ENCODE data around the gene SIRT7.
A peak's percentile ranks its signal among the peaks of the same experiment; 100 is the strongest.

The SIRT7 gene

DNA sequence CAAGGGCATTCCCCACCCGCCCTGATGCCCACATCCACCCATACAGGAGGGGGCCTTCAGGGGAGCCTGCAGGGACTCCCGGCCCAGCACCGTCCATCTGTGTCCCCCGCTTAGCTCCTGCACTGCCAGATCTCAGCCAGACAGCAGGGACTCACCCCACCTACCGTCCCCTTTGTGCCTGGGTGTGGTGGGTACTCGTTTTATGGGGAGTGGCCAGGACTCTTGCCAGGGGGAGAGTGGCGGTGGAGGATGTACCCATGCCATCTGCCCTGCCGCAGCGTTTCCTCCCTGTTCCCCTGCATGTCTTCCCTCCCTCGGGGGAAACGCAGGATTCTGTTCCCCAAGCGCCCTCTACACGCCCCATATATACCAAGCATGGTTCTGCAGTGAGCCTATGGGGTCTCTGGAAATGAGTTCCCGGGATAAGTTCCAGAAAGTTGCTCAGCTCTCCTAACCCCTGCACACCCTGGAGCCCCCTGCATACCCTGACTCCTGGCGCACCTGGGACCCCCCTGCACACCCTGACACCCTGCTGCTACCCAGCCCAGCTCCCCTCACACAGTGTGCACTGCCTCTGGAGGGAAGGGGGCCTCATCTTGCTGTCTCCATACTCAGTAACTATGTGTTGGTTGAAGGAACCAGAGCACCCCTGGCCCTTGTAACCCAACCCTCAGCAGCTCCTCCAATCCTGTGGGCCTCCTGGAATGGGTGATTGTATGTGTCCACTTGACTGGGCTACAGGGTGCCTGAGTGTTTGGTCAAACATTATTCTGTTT, 13.8 kb upstream of the SIRT7 start:
- DNase-seq, result no peak

DNA sequence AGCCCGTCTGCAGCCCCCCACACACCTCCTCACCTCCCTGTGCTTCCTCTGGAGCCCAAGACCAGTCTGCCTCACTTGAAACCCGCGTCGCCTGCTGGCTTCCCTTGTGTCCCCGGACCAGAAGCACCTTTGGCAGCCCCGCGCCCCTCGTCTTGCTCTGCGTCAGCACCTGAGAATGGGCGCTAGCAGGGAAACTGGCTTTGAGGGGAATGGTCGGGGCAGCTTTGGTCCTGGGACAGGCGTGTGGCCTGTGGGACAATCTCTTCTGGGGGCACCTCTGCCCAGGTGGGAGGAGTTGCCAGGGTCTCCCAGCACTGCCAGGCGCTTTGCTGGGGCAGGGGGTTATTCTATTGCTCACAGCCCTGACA, 13.2 kb upstream of the SIRT7 start:
- DNase-seq, result no peak

DNA sequence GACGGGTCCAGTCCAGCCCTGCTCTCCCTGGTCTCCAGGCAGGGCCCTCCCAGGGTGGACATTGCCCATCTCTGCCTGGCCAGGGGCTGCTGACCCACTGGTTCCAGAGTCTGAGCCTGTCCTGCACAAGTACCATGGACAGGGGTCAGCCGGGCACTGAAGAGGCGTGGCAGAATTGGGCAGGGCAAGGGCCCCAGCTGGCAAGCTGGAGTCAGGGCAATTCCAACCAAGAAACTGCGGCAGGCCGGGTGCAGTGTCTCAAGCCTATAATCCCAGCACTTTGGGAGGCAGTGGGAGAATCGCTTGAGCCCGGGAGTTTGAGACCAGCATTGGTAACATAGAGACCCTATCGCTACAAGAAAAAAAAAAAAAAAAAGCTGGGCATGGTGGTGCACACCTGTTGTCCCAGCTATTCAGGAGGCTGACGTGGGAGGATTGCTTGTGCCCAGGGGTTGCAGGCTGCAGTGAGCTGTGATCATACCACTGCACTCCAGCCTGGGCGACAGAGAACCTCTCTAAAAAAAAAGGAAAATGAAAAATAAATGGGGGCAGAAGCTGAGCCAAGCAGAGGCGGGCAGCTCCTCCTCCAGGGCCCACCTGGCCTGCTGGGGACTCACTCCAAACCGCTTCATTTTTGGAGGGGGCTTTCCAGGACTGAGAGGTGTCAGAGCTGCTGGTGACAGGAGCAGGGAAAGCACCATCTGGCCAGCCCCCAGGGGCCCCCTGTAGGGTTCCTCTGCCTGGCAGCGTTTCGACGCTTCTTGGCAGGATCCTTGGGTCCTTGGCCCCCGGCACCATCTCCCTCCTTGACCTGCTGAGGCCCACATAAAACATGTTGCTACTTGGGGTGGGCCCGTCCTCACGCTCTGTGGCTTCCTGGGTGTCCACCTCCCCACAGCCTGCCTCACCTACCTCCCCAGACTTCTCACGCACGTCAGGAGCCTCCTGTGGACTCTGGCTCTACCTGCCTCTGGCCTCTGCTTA, 12.5 kb upstream of the SIRT7 start:
- DNase-seq, result no peak

DNA sequence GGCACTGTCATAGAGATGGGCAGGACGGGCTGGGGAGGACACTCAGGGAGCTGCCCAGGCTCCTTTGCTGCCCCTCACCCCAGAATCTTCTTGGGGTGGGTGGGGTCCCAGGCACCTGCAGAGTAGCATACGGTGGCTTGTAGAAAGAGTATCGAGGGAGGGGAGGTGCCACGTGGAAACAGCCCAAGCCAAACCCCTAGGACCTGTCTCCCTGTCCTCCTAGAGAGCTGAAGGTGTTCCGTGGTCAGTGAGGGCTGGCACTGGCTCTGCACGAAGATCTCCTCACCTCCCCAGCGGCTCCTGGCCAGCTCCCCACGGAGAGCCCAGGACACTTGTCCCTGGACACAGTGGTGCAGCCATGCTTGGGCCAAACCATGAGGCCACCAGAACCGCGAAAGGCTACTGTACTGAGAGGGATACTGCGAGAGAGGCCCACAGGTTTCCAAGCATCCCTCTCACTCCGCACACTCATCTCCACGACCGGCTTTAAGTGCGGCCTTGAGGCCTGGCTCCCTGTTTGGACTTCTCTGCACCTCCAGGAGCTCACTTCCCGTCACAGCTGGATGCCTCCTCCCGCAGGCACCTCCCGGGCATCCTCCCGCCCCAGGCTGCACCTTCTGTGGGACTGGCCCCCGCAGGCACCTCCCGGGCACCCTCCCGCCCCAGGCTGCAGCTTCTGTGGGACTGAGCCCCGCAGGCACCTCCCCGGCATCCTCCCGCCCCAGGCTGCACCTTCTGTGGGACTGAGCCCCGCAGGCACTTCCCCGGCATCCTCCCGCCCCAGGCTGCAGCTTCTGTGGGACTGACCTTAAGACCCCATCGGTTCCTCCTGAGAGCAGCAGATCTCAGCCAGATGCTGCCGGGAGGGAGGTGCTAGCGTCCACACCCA, 11.5 kb upstream of the SIRT7 start:
- DNase-seq, result no peak

DNA sequence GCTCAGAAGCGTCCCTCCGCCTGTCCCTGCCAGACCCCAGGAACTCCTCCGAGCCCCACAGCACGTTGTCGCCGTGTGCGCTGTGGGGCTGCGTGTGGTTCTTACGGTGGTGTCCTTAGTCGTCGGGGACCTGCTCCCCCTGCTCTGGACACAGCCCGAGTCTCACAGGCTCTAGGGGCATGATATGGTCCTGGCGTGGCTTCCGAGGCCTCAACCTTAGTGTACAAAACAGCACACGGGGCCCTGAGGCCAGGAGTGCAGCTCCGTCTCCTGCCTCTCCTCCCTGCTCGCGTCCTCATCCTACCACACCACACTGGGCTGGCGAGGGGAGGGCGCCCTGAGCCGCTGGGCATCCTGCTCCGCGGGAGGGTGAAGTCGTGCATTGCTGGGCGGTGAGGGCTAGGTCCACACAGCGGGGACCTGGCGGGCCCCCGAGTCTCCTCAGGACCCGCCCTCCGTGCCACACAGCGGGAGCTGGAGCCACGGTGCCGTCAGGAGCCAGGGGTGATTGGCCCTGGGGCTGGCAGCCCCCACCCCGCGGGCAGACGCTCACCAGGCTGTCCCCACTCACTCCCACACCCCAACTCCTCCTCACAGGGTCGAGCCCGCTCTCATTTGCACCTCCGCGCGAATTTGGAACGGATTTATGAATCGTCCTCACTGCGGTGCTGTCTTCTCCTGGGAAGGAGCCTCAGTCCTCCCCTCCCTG, 10.7 kb upstream of the SIRT7 start:
- DNase-seq, result no peak

DNA sequence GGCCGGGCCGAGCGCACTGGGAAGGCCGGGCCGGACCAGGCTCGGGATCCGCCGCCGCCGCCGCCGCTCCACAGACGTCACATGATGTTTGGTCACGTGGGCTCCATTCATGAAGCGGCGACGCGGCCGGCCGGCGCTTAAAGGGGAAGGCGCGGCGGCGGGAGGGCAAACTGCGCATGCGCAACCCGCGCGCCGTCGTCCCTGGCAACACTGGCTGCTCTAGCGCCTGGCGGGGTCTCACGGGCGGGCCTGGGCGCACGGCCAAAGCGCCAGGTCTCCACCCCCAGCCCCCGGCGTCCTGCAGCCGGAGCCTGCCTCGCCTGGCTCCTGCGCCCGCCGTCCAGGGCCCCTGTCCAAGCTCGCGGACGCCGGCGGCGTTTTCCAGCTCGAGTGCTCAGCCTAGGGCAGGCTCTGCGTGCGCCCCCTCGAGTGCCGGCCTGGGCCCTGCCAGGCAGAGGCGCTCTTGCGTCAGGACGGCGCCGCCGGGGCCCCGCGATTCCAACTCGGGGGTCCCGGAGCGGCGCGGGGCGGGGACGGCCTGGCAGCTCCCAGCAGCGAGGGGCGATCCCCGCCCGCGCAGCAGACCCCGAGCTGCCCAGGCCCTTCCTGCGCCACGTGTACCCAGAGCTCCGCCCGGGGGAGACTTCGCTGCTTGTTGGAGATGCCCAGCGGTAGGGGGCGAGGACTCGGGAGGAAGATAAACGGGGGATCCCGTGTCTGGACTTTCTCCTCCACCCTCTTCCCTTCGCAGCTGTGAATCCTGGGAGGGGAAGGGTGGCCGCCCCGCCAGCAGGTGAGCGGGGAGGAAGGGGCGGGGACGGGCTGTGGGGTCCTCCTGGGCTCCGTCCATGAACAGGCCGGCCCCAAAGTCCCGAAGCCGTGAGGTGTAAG, 9.9 kb upstream of the SIRT7 start, which contains the start of gene MAFG:
MAFG (minus strand) TSS at position 83 of the 891 bp plus-strand sequence. CDS start 4,550 bp downstream, outside the sequence.
- peak; percentile 90 for DNase-seq

DNA sequence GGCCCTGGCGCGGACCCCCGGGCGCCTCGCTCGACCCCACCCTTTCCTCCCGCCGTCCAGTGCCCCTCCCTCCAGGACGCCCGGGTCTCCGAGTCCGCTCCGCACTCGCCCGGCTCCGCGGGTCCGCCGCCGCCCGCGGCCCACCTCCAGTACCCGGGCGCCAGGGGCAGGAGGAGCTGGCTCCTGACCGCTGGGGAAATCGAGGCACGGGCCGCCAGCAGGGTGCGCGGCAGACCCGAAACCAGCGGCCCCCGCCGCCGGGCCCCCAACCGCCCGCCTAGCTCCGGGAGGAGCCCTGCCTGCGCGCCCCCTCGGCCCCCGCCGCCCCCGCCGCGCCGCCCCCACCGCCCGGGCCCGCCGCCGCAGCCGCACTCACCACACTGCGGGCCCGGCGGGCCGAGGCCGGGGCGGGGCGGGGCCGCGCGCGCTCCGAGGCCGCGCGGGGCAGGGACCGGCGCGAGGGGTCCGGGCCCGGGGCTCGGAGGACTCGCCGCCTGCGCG, 9.2 kb upstream of the SIRT7 start:
- DNase-seq, result no peak

DNA sequence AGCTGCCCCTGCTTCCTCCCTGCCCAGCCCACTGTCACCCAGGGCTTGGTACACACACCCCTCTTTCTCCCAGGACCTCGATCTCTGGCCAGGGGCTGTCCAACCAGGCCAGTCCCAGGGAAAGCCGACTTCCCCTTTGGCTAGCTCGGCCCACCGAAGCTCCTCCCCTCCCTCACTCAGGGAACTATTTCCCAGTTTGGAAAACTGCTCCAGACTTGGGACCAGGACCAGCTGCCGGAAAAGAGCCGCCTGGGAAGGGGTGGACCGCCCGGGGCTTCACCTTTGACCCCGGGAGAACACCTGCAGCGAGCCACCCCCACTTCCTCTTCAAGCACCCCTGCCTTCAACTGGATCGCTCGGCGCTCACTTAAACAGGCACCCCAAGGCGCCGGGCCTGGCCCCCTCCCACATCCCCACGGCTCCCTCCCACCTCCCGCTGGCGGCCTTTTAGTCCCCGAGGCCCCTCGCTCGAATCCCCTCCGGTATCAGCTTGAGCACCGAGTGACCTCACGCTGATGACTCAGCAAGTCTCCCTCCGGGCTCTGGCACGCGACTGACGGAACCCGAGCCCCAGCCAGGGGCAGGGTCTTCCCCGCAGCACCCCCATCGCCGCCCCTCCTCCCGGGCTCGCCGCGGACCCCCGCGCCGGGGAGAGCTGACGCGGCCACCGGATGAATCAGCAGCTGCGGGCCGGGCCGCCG, 8.6 kb upstream of the SIRT7 start:
- DNase-seq, result peak; percentile 54

DNA sequence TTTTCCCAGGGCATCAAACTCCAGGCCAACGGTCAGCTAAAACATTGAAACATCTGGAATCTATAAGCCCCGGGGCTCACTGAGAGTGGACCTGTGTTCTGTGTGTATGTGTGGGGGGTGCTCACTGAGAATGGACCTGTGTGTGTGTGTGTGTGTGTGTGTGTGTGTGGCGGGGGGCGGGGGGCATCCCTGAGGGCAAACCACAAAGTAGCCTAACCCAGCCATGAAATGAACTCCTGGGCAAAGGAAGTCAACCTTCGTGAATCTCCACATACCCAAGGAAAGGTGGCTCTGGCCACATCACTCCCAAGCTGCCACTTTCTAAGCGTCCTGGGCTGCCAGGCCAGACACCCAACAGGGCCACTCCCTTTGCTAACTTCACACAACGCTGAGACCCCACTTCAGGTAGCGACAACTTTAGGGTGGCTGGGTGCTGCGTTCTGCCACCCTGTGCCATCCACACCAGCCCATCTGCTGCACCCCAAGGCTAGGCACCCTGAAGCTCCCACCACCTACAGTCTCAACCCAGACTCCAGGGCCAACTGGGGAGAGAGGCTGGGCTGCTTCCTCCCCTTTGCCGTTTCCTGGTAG, 8.0 kb upstream of the SIRT7 start:
- no peak for DNase-seq

DNA sequence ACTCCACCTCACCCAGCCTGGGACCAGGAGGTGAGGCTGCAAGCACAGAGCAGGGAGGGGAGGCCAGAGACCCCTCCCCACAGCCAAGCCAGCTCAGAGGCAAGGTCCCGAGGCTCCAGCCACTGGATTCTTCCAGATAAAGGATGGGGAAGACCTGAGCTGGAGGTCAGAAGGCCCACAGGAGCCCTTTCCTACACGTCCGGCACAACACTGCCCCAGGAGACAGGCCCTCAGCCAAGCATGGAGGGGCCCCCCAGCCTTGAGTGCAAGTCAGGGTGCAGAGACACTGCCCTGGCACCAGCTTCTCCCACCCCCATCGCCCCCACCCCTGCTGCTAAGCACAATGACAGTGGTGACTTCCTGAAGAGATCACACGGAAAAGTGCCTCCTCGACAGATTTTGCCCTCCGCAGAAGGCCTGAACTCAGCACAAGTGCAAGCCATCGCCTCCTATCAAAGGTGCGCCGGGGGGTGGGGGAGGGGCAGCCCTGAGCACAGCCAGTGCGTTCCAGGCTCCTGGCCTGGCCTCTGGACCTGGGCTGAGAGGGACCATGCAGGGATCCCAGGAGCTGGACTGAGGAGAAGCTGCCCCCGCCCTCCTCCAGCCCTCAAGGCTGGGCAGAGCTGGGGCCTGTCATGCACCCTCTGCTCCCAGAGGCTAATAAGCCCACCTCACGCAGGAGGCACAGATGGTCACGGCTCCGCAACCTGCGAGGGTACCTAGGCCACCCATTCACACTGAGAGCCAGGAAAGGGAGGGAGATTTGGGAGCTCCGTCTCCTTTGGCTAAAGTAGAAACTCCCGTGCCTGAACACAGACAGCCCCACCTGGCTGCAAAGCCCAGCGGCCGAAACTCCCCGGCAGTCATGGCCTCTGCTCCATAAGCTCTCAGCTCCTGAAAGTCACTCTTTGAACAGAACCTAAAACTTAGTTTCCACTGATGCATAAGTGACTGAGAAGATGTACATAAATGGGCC, 6.9 kb upstream of the SIRT7 start:
- DNase-seq, result peak; percentile 28

DNA sequence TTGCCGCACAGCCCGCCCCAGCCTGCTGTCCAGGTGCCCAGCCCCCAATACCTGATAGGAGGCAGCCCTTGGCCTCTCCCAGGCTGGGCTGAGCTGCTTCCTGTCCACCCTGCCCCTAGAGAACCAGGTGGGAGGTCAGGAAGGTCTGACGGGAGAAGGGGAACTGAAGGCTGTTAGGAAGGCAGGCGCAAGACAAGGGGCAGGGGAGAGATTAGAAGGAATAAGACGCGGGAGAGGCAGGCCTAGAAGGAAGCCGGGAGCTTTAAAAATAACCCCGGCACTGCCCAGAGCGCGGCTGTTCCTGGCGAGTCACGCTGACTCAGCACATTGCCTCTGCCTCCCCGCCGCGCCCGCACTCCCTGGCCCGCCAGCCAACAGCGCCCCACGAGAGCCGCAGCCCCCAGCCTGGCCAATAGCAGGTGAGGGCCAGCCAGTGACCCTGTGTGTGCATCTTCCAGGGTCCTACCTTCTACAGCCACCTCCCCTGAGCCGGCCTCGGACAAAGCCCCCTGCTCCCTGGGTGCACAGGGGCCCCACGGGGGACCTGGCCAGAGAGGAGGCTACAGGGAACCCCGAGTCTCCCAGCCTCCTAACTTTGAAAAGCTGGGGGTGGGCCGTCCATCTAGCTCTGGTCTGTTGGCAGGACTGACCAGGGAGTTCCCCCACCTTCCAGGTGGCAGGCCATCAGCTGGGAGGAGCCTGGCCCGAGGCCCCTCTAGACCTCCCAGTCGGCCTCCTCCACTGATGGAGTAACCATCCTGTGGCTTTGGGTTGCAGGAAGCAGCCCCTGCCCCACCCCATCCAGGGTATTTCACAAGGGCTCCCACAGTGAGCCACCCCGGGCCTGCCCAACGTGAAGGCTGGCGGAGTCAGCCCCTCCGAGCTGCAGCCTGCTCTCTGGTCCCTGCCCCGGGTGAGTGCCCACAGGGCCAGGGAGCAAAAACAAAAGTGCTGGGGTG, 5.6 kb upstream of the SIRT7 start:
- DNase-seq, result no peak

DNA sequence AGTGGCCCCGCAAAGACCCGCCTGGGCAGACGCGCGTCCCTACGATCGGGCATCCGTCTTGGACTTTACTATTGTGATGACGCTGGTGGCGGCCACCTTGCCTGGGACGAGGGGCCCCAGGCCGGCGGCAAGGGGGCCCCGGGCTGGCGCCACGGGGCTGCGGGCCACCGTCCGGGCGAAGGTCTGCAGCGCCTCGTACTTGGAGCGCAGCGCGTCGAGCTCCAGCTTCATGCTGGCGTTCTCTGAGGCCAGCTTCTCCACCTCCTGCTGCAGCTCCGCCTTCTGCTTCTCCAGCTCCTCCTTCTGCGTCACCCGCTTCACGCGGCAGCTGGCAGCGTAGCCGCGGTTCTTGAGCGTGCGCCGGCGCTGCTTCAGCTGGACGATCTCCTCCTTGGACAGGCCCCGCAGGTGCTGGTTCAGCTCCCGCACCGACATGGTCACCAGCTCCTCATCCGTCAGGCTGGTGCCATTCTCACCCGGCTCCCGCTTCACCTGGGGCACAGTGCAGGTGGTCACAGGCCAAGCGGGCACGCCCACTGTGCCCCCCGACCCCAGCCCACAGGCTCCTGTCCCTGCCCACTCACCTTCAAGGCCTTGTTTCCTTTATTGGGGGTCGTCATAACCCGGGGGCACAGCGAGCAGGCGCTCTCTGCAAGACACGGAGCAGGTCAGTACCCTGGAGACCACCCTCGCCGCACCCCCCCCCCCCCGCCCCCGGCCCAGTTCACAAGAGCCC, 4.8 kb upstream of the SIRT7 start:
- no peak for DNase-seq

DNA sequence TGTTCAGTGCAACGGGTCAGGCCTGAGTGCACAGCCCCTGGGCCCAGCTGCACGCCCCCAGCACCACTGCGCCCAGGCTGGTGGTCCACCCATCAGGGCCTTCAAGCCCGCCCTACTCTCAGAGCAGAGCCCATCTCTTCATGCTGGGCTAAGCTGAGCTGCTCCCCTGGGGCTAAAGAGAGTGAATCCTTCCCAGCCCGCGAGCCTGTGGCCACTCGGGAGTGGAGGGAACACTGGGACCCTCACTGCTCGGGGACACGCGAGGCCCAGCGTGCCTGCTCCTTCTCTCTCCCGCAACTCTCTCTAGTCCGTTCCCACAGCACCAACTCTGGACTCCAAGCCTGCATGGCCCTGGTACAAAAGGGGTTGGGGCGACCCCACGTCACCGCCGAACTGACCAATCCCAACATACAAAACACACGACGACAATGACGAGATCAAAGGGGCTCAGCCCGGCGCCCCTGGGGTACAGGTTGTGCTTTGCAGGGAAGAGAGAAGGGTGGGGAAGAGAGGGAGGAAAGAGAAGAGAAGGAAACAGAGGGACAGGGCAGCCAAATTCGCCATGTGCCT, 4.1 kb upstream of the SIRT7 start:
- no peak for DNase-seq

DNA sequence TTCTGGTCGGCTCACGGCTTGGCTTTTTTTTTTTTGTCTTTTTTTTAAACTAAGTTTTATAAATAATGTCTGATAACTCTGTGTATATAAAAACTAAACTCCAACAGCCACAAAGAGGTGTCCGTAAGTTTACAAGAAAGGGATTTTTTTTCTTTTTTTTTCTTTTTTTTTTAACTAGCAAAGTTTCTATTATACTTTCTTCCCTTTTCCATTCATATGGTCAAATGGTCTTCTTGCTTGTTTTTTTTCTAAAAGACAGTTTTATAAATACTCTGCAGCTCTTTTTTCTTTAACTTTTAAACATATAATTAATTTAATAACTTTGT, 3.5 kb upstream of the SIRT7 start:
- DNase-seq, result no peak

DNA sequence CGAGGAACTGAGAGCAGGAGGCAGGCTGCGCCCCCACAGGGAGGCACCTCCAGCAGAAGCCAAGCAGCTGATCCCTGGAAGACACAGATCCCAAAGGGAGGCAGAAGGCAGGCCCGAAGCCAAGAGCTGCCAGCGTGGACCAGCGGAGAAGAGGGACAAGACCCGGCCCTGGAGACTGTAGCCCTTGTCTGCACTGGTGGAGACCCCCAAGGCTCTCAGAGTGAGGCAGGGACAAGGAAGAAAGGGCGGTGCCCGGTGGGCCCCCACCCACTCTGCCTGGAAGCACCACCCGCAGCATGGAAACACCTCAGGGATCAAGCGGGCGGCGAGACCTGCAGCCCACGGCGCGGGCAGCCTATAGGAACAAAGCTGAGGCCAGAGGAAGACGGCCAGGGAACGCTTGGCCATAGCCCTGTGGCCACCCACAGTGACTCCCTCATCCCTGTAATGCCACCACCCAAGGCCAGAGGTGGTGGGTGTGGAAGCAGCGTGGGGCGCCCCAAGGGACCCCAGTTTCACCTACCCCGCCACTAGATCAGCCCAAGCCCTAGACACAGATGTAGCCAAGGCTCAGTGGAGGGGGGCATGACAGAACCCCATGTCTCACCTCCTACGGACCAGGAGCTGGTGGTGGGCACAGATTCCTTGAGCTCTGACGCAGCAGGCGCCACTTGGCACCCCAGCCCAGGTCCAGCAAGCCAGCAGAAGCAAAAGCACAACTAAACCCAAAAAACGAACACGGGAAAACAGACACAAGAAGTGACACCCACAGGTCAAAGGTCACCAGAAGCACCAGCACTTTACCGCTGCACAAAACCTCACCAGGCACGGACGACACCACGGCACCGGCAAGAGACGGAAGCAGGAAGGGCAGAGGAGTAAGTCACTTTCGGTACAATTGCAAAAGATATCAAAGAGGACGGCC, 2.9 kb upstream of the SIRT7 start:
- DNase-seq, result no peak

Data from CD4-positive, alpha-beta T cell treated with Interleukin-21 for 1 hour (primary cell).